ENCODE results near the gene SLC39A8. TPM values are rescaled to one million over a fixed set of nuclear protein-coding genes. Genes with fewer than 3 reads are reported as not detected.

The SLC39A8 gene
- total RNA-seq, 1 donor: 11.2 TPM

- no peak overlapping the region for H3K27ac ChIP-seq (ENCODE audit: low read depth, low read length)
- no peak for DNase-seq (ENCODE audit: insufficient read length, low spot score, missing footprints)
- H3K4me2 ChIP-seq (ENCODE audit: insufficient read depth, low read length): no peak overlapping the region
- H3K27me3 ChIP-seq (ENCODE audit: insufficient read depth, low read length): peaks cover 6% of the 10 kb centered on the region
- H2AFZ ChIP-seq (ENCODE audit: low read length): no peak overlapping the region
- no peak for TF ChIP-seq CTCF (IDR thresholded peaks at IDR 0.05; ENCODE audit: extremely low read depth, low read depth, low read length)
- H3K9me3 ChIP-seq (ENCODE audit: low read depth, low read length): no peaks in the 10 kb centered on the region
- H3K36me3 ChIP-seq (ENCODE audit: insufficient read depth, low read length): no peaks in the 10 kb centered on the region
- no peaks in the 10 kb centered on the region for H3K4me1 ChIP-seq (ENCODE audit: insufficient read depth, low read length)
- no peaks in the 10 kb centered on the region for H4K20me1 ChIP-seq (ENCODE audit: insufficient read depth, low read length)
- no peak overlapping the region for H3K4me3 ChIP-seq (ENCODE audit: insufficient read depth, low read length)
- H3K79me2 ChIP-seq (ENCODE audit: insufficient read depth, low read length): no peaks in the 10 kb centered on the region
Measured at GRCh38 chr4:102354671-102355454, 9.6 kb upstream of the SLC39A8 start.

GRCh38 chr4:102352781-102353180 lies 7.5 kb upstream of the SLC39A8 start:
- H3K9me3 ChIP-seq (ENCODE audit: low read depth, low read length): no peaks in the 10 kb centered on the region
- H3K36me3 ChIP-seq (ENCODE audit: insufficient read depth, low read length): no peaks in the 10 kb centered on the region
- no peaks in the 10 kb centered on the region for H4K20me1 ChIP-seq (ENCODE audit: insufficient read depth, low read length)
- no peak for DNase-seq (ENCODE audit: insufficient read length, low spot score, missing footprints)
- no peak overlapping the region for H3K4me2 ChIP-seq (ENCODE audit: insufficient read depth, low read length)
- no peaks in the 10 kb centered on the region for H3K79me2 ChIP-seq (ENCODE audit: insufficient read depth, low read length)
- H3K4me3 ChIP-seq (ENCODE audit: insufficient read depth, low read length): no peak overlapping the region
- no peaks in the 10 kb centered on the region for H3K4me1 ChIP-seq (ENCODE audit: insufficient read depth, low read length)
- no peak overlapping the region for H3K27ac ChIP-seq (ENCODE audit: low read depth, low read length)
- no peak for TF ChIP-seq CTCF (IDR thresholded peaks at IDR 0.05; ENCODE audit: extremely low read depth, low read depth, low read length)
- no peak overlapping the region for H2AFZ ChIP-seq (ENCODE audit: low read length)
- H3K27me3 ChIP-seq (ENCODE audit: insufficient read depth, low read length): peaks cover 6% of the 10 kb centered on the region

GRCh38 chr4:102350634-102351033 lies 5.4 kb upstream of the SLC39A8 start:
- no peaks in the 10 kb centered on the region for H3K36me3 ChIP-seq (ENCODE audit: insufficient read depth, low read length)
- H3K27ac ChIP-seq (ENCODE audit: low read depth, low read length): no peak overlapping the region
- no peak for TF ChIP-seq CTCF (IDR thresholded peaks at IDR 0.05; ENCODE audit: extremely low read depth, low read depth, low read length)
- no peak for DNase-seq (ENCODE audit: insufficient read length, low spot score, missing footprints)
- no peak overlapping the region for H3K4me3 ChIP-seq (ENCODE audit: insufficient read depth, low read length)
- no peaks in the 10 kb centered on the region for H3K9me3 ChIP-seq (ENCODE audit: low read depth, low read length)
- no peaks in the 10 kb centered on the region for H4K20me1 ChIP-seq (ENCODE audit: insufficient read depth, low read length)
- H3K79me2 ChIP-seq (ENCODE audit: insufficient read depth, low read length): no peaks in the 10 kb centered on the region
- H3K27me3 ChIP-seq (ENCODE audit: insufficient read depth, low read length): peaks cover 17% of the 10 kb centered on the region
- H3K4me2 ChIP-seq (ENCODE audit: insufficient read depth, low read length): no peak overlapping the region
- peaks cover 2% of the 10 kb centered on the region for H3K4me1 ChIP-seq (ENCODE audit: insufficient read depth, low read length)
- H2AFZ ChIP-seq (ENCODE audit: low read length): no peak overlapping the region

- no peaks in the 10 kb centered on the region for H3K79me2 ChIP-seq (ENCODE audit: insufficient read depth, low read length)
- no peak overlapping the region for H3K27ac ChIP-seq (ENCODE audit: low read depth, low read length)
- H4K20me1 ChIP-seq (ENCODE audit: insufficient read depth, low read length): no peaks in the 10 kb centered on the region
- H3K4me1 ChIP-seq (ENCODE audit: insufficient read depth, low read length): peaks cover 15% of the 10 kb centered on the region
- no peak overlapping the region for H3K4me3 ChIP-seq (ENCODE audit: insufficient read depth, low read length)
- no peak overlapping the region for H3K4me2 ChIP-seq (ENCODE audit: insufficient read depth, low read length)
- no peak for DNase-seq (ENCODE audit: insufficient read length, low spot score, missing footprints)
- H3K9me3 ChIP-seq (ENCODE audit: low read depth, low read length): no peaks in the 10 kb centered on the region
- no peak overlapping the region for H2AFZ ChIP-seq (ENCODE audit: low read length)
- H3K36me3 ChIP-seq (ENCODE audit: insufficient read depth, low read length): no peaks in the 10 kb centered on the region
- TF ChIP-seq CTCF (IDR thresholded peaks at IDR 0.05; ENCODE audit: extremely low read depth, low read depth, low read length): no peak
- peaks cover 22% of the 10 kb centered on the region for H3K27me3 ChIP-seq (ENCODE audit: insufficient read depth, low read length)
Measured at GRCh38 chr4:102348701-102349100, 3.4 kb upstream of the SLC39A8 start.
